ENCODE data around the gene PDGFB.

PDGFB gene

DNA sequence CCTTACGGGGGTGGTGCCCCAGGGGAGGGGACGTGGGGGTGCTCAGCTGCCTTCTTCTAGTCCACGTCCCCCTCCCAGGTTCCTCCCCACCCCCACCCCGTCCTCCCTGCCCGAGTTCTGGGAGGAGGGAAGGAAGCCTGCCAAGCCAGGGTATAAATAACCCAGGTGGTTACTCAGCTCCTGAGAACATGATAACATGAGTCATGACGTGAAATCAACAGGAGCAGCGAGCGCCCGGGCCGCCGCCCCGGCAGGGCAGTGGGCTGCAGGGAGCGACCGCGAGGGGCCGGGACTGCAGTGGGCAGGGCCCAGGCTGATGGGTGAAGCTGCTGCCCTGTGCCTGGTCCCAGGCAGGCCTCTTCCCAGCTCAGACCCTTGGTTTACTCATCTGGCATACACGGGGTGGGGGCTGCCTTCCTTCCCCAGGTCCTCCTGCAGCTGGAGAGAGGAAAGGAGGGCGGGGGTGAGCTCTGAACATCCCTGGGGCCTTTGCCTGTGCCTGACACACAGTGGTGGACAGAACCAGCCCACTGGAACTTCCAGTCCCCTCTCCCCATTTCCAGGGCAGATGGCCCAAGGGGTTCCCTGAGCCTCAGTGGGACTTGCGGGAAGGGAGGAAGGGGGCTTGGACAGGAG is 8.8 kb upstream of the PDGFB start:
- no peak for DNase-seq (ENCODE audit: low read depth)

DNA sequence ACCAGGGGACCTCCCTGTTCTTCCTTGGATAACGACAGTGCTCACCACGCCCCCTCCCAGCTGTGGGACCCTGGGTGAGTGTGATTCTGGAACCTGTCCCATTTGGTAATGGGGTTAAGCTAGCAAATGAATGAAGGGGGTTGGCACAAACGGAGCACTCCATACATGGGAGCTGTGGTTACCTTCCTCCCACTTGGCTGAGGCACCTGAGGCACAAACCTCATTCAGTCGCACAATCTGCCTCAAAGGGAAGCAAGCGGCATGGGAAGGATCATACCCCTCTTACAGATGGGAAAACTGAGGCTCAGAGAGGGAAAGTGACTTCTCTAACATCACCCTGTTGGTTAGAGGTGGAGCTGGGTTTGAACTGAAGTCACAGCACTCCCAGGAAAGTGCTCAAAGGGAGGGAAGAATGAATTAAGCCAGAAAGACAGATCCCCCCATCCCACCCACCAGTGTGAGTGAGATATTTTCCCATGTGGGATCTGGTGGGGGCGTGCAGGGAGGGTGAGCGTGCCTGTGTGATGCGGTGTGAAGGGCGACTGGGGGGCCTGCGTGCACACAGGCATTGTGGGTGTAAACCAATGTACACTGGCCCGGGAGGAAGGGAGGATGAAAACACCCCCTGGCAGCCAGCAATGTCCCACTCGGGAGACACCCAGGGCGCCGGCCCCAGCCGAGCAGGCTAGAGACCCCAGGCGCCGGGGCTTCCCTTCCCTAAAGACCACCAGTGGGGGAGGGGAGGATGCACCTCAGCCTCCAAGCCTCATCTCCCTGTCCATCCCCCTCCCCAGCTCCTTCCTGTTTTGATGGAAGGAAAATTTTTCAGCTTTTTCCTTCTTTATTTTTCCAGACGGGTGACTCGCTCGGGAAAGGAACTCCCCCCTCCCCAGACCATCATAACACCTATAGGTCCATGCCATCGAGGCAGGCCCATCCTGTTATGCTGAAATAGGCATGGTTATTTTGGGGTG is 8.0 kb upstream of the PDGFB start:
- DNase-seq (ENCODE audit: low read depth) = no peak

DNA sequence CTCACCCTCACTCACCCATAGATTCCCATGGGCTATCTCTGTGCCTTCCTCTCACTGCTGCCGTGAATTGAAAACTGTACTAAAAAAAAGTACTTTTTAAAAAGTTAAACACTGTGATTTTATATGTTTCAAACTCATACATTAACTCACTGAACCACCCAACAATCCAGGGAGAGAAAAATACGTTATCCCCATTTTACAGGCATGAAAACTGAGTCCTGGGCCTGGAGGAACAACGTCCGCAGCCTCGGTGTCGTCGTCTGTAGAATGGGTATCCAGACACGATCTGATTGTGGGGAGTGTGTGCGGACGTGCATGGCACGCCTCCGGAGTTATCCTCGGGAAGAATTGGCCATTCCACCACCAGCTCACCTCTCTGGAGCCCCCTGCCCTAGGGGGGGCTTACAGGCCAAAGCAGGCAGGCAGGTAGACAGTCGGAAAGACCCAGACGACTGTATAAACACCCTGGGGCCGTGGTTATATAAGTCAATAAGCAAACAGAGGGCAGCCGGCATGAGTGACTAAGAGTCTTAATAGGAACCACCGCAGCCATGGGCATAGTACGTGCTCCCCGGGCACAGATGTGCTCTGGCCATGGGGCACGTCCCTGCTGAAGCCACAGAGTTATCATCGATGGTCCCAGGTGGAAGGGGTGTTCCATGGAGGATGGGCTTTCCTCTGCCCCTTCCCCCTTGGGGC is 7.1 kb upstream of the PDGFB start:
- DNase-seq (ENCODE audit: low read depth) = no peak

DNA sequence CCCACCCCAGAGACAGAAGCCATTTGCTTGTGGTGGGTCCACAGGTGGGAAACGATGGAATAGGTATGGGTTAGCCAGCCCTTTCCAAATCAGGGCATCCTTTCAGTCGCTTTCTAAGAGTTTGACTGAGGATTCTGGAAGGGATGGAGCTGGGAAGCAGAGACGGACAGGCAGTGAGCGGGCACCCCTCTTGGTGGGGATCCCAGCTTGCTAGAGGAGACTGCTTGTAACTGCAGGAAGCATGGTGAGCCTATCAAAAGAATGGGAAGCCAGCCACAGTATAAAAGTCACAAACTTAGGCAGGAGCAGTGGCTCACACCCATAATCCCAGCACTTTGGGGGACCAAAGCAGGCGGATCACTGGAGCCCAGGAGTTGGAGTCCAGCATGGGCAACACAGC is 6.1 kb upstream of the PDGFB start:
- DNase-seq (ENCODE audit: low read depth) = no peak

DNA sequence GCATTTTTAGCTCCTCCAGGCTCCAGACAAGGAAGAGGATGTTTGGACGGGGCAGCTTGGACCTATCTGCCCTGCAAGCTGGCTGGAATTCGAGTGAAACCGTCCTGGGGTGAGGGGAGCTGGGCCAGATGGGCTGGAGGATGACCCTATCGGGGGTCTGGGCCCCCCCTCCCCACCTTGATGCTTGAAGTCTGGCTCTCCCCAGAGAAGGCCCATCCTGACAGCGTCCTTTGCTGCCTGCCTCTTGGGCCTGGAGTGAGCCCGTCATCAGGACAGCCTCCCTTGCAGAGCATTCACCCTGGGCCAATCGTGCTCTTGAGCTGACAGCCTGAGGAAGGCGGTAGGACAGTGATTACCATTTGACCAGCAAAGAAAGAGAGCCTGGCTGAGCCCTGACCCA is 5.3 kb upstream of the PDGFB start:
- no peak for DNase-seq (ENCODE audit: low read depth)

DNA sequence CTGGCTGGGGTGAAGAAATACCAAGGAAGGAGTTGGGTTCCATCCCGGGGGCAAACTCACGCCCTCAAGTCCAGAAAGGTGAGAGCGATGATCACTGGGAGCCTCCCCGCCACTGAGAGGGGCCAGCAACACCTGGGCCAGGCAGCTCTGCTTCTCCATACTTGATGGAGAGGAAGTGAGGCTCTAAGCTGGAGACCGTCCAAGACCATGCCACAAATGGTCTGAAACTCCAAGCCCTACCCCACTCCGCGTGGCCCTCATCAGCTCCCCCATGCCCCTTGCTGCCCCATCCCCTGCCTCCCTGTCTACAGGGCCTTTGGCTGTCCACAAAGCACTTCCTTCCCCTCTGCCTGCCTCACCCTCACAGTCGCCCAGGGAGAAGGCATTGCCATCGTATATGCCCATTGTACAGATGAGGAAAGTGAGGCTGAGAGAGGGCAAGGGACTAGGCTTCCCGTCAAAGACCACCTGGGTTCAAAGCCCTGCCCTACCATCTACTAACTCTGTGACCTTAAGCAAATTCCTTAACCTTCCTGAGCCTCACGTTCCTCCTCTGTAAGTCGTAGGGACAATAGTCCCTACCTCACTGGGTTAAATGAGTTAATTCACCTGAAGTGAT is 4.4 kb upstream of the PDGFB start:
- DNase-seq (ENCODE audit: low read depth) = no peak

DNA sequence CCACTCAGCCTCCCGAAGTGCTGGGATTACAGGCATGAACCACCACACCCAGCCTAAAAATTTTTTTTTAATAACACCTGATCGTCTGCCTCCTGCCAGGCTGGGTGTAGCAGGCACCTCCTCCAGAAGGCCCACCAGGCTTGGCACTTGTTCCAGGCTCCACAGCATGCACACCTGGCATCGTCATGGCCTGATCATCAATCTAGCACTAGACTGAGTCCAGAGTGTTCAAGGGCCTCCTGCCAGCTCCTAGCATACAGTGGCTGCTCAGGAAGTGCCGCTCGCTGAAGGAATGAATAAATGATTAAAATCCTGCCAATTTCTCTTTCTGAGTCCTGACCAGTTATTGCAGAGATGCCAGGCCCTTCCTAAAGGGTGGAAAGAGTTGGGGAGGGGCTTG is 3.5 kb upstream of the PDGFB start:
- no peak for DNase-seq (ENCODE audit: low read depth)

DNA sequence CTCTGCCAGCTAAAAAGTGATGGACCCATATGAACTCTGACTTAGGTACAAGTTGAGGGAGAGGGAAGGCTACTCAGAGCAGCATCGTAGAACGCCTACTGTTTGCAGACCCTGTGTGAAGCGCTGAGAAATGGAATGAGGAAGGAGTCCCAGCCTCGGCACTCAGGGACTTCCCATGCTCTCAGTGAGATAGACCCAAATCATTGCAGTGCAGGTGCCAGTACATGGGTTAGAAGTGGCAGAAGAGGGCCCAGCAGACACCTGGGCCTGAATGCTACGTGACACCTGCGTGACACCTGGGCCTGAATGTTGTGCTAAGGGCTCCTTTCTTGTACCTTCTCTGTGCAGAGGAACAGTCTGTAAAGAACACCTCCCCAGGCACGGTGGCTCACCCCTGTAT is 2.6 kb upstream of the PDGFB start:
- no peak for DNase-seq (ENCODE audit: low read depth)

DNA sequence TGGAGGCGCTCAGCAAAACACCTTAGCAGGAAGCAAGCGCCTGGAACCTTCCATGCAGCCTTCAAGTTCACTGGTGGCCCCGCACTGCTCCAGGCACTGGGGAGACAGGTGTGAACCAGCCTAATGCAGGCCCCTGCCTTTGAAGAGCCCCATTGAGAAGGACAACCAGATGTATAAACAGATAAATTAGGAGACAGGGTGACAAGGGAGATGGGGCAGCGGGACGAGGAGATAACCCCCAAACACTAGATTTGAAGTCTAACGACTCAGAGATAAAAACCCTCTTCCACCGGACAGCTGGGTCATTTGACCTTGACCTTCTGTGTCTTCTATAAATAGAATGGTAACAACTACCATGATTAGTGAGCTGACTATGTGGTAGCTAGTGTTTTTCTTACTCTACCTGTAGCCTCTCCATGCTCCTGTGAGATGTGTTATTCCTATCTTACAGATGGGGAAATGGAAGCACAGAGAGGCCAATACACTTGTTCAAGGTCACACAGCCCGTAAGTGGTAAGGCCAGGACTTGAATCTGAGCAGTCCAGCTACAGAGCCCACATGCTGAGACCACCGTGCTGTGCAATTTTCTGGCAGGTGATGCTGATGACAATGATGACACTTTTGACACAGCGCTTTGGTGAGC is 2.0 kb upstream of the PDGFB start:
- no peak for DNase-seq (ENCODE audit: low read depth)

DNA sequence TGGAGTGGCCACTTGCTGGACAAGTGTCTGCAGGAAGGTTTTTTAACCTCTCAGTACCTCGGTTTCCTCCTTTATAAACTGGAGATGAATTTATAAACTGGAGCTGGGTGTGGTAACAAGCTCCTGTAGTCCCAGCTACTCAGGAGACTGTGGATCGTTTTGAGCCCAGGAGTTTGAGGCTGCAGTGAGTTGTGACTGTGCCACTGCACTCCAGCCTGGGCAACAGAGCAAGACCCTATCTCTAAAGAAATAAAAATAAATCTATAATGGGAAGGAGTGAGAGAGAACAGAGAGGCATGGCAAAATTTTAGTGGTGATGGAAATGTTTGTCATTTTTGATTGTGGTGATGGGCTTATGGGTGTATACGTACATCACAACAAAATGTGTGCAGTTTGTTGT is 1.4 kb upstream of the PDGFB start:
- DNase-seq (ENCODE audit: low read depth) = no peak

DNA sequence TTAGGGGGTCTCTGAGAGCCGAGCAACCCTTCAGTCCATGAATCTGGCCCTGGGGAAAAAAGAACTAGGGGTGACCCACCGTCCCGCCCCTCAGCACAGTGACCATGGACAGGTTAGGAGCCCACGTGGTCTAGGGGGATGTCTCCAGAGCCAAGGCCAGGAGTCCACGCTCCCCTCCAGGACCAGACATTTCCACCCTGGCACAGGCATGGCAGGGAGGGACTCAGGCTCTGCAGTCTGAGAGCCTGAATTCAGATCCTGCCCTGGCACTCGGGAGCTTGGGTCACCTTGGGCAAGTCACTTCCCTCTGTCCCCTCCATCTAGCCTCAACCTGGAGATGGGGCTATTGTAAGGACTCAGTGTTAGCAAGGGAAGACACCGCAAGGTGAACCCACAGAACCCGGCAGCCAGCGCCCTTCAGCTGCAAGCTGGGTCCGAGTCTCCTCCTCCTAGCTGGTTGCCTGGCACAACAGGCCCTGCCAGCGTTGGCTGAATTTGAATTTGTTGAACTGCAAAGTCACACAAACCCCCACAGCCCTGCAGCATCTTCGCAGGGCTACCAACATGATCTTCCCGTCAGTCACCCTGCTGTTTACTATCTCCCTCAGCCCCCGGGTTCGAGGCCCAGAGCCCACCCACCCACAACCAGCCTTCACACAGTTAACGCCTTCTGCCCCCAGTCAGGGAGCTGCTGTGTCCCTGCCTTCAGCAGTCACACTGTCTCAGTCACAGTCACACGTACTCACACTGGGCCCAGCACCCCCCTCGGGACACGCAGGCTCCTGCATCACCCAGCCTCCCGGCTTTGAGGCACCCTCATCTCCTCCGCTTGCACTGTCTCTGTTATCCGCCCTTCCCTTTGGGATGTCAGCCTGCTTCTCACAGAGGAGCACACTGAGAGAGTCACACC is 603 bp upstream of the PDGFB start:
- DNase-seq (ENCODE audit: low read depth) = no peak

DNA sequence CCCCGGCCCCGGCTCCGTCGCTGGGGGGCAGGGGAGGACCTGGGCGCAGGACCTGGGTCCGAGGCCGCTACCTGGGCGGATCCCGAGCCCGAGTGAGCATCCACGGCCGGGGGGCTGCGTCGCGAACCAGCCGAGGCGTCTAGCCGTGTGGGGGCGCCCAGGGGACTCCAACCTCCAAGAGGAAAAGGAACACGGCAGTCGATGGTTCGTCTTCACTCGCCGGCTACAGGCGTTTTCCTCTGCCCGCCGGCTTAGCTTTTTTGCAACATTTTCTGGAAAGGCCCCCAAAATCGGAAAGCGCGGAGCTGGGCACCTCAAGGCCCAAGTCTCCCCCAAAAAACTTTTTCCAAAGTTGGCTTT is 666 bp downstream of the PDGFB start:
- no peak for DNase-seq (ENCODE audit: low read depth)

DNA sequence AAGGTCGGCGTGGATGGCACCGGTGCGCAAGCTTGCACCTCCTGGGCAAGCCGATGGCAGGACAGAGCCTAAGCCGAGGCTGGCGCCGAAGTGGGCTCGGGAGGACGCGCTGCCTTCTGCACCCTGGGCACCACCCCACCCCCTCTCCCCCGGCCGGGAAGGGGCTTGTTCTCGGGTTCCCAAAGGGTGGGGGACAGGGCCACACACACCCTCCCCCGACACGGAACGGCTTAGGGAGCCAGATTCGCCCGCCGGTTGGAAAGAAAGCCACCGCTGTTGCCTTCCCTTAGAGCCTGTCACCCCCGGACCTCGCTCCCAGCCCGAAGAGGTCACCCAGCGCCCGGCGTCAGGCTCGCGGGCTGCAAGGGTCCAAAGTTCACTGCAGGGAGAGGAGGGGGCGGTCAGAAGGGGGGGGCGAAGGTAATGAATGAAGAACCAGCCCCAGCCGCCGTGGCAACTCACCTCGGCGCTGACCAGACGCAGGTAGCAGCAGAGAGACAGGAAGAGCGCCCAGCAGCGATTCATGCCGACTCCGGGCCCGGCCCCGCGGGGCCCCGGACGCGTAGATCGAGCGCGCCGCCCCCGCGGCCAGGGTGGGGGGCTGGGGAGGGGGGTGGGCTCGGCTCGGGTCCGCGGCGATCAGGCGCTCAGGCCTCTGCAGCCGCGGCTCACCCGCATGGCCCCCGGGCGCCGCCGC is 1.2 kb downstream of the PDGFB start:
- no peak for DNase-seq (ENCODE audit: low read depth)

DNA sequence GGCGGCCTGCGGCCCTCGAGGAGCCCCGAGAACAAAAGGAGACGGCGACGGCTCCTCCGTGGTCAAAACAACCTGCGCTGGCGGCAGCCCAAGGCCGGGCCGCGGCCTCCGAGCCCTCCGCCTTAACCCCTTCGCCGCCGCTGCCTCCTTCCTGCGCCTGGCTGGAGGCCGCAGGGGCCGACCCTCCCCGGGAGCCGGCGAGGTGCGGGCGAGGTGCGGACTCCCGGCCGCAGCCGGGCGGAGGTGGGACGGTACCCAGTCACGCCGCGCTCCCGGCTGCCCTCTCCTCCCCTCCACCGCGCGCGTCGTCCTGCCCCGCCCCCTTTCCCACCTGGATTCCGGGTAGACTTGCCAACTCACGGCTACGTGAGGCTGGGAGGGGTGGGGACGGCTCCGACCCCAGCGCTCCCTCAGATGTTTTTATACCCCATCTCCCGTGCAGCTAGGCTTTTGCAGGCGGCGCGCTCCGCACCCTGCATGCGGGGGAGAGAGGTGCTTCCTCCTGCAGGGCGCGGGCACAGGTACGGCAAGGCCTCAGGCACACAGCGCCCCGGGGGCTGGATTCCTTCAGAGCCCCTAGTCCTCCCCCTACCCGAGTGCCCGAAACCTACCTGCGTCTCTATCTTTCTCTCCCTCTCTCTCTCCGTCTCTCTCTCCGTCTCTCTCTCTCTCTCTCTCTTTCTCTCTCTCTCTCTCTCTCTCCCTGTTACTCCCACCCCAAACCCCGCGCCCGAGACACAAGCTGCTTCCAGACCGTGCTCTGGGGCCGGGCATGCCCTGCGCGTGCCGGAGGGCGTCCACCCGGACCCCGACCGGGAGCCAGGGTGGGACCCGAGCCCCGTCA is 2.0 kb downstream of the PDGFB start:
- peak; percentile 27 for DNase-seq (ENCODE audit: low read depth)

DNA sequence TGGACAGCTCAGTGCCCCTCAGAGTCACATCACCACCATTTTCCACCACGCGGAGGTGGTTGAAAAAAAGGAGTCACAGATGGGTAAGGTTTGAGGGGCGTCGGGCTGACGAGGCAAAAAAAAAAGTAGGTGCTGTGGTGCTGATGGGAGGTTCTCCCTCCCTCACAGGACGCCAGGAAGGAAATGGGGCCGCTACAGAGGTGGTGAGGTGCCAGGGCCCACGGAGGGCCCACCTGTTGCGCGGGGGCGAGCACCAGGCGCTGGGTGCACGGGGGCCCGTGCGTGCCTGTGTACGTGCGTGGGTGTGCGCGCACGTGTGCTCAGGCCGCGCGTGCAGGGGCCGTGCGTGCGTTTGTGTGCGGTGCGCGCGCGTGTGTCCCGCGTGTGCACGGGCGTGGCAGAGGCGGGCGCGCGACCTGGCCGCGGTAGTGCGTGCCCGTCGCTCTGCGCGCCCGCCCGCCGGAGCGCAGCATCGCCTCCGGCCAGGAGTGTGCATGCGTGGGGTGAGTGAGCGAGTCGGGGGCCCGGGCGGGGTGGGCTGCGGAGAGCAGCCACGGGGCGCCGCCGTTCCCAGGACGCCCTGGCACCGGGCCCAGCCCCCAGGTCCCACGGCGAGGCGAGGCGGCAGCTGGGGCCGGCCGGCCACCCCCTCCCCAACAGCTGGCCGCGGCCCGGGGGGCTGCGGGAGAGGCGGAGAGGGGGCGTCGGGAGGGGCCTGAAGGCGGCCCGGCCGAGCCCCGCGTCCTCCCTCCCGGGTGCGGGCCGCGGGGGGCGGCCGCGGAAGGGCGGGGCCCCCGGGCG is 2.8 kb downstream of the PDGFB start:
- DNase-seq (ENCODE audit: low read depth) = peak; percentile 51

DNA sequence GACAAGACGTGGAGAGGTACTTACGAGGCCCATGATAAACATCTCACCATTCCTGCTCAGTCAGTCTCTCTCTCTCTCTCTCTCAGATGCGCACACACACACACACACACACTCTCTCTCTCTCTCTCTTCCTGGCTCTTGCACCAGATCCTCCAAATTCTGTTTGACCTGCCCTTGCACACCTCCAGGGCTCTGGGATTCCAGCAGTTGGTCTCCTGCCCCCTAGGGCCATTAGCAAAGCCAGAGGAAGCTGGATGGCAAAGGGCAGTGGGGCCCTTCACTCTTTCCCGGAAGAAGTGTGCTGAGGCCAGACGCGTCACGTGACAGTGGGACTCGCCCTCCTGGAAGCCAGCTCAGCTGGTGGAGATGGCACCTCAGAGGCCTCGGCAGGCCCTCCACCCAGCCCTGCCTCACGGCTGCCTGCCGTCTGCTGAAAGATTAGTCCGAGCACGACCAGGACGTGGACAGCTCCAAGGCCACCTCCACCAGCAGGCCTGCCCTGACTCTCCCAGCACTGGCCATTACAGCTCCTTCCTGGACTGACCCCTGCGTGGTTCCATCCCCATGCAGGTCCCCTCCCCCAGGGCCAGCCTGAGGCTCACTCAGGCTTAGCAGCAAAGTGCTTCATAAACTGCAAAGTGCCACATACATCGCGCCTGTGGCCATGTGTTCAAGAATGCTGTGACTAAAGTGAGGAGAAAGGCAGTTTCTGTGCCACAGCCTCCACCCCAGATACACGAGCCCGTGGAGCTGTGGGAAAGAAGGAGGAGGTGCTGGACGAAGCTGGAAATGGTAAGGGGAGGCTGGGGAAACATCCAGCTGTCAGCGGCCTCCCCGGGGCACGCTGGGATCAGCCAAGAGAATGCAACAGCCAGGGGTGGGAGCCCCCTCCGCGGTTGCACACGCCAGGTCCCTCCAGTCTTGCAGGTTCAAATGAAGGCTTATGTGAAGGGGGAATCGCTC is 3.7 kb downstream of the PDGFB start:
- DNase-seq (ENCODE audit: low read depth) = peak; percentile 31

Measured in activated T-helper 1 cell treated with Interleukin-2 at 50 U/mL for 16 hours (primary cell).